HuH-7.5 (cell line): ENCODE data around the gene AKR7A2.
"Not testable (repeated sequence)": the region's sequence is repeated elsewhere in the genome, so short reads cannot be mapped to it uniquely, and the experiment has no call there.

Source experiments
- DNase-seq: peaks from one replicate; pipeline ENCODE4 v3.0.0; 2011; ENCODE audit warnings: low spot score

Gene AKR7A2

DNA sequence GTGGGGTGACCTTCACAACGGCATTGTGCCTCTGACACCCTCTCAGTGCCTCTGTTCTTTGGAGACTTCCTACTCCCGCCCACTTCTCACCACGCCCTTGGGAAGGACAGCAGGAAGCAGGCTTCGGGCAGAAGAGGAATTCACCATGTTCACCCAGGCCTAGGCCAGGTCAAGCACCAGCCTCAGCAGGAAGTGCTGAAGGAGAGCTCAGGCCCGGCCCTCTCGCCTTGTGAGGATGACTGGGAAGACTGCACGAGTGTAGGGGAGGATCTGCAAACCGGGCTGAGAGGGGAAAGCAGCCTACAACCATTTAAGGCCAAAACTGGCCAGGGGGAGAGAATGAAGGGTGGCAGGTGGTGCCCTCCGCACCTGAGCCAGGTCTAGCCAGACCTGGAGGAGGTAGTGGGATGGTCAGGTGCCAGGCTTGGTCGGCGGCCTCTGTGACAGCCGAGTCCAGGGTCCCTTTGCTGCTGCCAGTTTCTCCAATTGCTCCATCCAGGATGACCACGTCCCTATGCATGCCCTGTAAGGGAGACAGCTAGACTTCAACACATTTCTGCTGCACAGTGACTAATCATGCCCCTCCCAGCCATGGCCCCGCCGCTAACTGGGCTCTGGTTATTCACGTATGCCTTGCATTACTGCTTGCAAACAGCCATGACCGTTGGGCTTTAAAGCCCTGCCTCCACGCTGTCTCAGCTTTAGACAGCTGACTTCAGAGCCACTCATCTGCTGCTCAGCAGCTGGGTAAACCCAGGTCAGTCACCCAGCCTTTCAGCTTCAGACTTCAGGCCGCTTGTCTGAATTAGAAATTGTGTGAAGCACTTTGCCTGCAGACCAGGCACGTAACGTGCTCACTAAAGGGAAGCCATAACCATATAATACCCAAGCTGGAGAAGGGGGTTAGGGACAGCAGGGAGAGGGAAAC is 51.5 kb downstream of the AKR7A2 start:
- no peak for DNase-seq

DNA sequence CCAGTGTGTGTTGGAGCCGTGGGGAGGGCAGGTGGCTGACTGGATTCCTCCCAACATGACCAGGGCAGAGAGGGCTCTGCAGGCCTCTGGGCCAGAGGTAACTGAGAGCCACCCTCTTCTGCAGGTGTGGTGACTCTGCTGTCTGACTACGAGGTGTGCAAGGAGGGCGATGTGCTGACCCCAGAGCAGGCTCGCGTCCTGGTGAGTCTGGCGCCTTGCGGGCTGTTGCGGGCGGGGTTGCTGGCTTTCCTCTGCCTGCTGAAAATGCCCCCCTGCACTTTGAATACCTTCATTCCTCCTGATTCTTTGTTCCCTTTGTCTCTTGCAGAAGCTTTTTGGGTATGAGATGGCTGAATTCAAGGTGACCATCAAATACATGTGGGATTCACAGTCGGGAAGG is 53.6 kb downstream of the AKR7A2 start:
- DNase-seq = no peak

DNA sequence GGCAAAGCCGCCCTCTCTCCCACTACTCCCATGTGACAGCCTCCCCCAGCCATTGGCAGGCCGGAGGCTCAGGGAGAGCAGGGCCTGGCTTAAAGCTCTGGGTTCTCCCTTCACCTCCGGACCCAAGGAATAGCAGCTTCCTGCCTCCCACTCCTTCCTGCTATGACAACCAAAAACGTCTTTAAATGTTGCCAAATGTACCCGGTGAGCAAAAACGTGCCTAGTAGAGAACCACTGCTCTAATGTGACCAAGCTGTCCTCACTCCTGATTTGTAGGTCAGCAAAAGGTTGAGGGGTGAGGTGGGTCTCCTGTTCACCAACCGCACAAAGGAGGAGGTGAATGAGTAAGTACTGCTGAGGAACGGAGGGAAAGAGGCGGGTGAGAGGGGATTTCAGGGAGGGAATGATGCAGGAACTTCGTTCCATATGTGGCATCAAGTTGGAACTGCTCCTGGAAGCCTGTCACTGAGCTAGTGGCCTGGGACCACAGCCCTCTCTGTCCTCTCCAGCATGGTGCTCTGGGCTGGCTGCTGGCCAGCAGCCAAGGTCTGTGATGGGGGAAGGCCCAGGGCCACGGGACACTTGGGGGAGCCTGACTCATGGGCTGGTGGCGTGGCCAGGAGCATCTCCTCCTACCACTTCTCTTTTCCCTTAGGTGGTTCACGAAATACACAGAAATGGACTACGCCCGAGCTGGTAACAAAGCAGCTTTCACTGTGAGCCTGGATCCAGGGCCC is 54.6 kb downstream of the AKR7A2 start:
- no peak for DNase-seq

DNA sequence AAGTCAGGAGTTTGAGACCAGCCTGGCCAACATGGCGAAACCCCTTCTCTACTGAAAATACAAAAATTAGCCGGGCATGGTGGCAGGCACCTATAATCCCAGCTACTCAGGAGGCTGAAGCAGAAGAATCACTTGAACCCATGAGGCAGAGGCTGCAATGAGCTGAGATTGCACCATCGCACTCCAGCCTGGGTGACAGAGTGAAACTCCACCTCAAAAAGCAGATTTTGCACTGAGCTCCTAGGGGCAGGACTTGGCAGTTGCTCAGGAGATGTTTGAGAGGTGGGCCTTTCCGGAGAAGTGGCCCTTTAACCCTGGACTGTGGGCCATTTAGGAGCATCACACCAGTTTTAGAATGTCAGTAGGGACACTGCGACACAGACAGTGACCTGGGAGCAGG is 55.6 kb downstream of the AKR7A2 start:
- DNase-seq = not testable (repeated sequence)

DNA sequence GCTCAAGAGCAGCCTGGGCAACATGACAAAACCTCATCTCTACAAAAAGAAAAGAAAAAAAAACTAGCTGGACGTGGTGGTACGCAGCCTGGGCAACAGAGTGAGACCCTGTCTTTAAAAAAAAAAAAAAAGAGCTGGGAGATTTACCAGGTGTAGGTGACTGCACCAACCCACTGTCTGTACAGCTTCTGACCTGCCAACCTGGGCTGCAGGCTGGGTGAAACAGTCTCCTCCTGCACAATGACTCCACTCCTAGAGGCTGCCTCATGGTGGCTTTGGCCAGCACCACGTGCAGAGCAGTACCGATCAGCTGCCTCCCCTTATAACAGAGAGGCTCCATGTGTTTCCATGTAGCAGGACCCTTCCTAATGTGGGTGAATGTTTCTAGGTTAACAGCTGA is 56.7 kb downstream of the AKR7A2 start:
- no peak for DNase-seq

DNA sequence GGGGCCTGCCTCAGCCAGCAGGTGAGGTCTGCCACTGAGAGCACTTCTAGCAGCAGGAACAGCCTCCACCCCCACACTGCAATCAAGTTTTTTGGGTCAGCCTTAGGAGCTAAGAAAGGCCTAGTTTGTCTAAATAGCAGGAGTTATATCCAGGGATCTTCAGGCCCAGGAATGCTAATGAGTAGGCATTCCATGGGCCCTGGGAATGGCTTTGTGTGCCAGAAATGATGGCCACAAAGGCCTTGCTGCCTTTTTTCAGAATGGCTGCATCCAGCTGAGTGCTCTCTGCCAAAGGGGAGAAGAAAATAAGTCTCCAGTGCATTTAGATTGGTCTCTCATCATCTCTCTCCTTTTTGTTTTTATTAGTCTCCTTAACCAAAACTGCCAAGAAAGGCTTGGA is 57.5 kb downstream of the AKR7A2 start:
- DNase-seq = no peak
